K562 (cell line): ENCODE measurements around the gene RPL9. TPM values are rescaled to one million over a fixed set of nuclear protein-coding genes. Genes with fewer than 3 reads are reported as not detected.

Experiments used
- ATAC-seq: fragments of 200-7000 bp; cut with Tn5 transposase; 3 replicates; pipeline ENCODE4 v1.9.1; 2020; ENCODE audit warnings: moderate library complexity
- BruUV-seq: library from RNA; stranded (reverse); fragments of 400-500 nt; replicated peaks from 2 replicates; lab custom pipeline; 2021; lab: Mats Ljungman, UMichigan
- CTCF ChIA-PET: fragments of 300-600 bp; formaldehyde crosslinking; extraction: SDS; loops from one replicate; lab custom pipeline; 2021; ENCODE audit warnings: low intra/inter-chr PET ratio; lab: Yijun Ruan, JAX
- POLR2A ChIA-PET: fragments of 300-600, 350-650 bp; sonication (Branson Sonifier 250); formaldehyde crosslinking; extraction: SDS; loops from one replicate; lab custom pipeline; 2021; ENCODE audit warnings: antibody characterized with exemption, inconsistent platforms; lab: Yijun Ruan, JAX
- DNase-seq, 4 experiments: peaks; one replicate each; pipeline versions ENCODE4 v3.0.0 to v3.0.0-alpha.2; 2011 to 2018; ENCODE audit warnings: low spot score in 3 of 4, mixed read lengths in 3 of 4; ENCODE audit errors: extremely low read depth in 1 of 4
- FAIRE-seq: peaks from 2 replicates; lab custom pipeline; 2011; peaks lifted over from hg19 to GRCh38; lab: Jason Lieb, UNC
- H2AFZ ChIP-seq: 2 replicates; pipeline ENCODE4 v1.6.0; 2011; ENCODE audit warnings: low read depth, low read length, control low read depth, inconsistent platforms
- H3K27ac ChIP-seq: fragments of 200-600 bp; 3 replicates; pipeline ENCODE4 v1.8.0; 2011; ENCODE audit warnings: low read depth, mild to moderate bottlenecking, control low read depth, inconsistent platforms, low read length, moderate library complexity, mixed read lengths; ENCODE audit errors: extremely low read depth
- H3K27me3 ChIP-seq, 2 experiments: fragments of 300-600 bp in 1 of 2; 2 replicates in 1 of 2; 3 replicates in 1 of 2; pipeline versions ENCODE4 v1.6.0 to v1.8.0; 2011; ENCODE audit warnings: inconsistent platforms in 2 of 2, low read length in 2 of 2, mild to moderate bottlenecking in 1 of 2, mixed read lengths in 1 of 2, moderate library complexity in 1 of 2; ENCODE audit not compliant: control insufficient read depth in 2 of 2, insufficient read depth in 2 of 2
- H3K36me3 ChIP-seq: fragments of 300-600 bp; 3 replicates; pipeline ENCODE4 v1.8.0; 2011; ENCODE audit warnings: mild to moderate bottlenecking, low read length, inconsistent platforms; ENCODE audit not compliant: control insufficient read depth, insufficient read depth
- H3K4me1 ChIP-seq, 2 experiments: fragments of 200-600 bp in 1 of 2; replicated peaks in 1 of 2; 2 replicates in 1 of 2; 3 replicates in 1 of 2; pipeline versions ENCODE4 v1.5.1 to v1.8.0; 2011; ENCODE audit warnings: inconsistent platforms in 2 of 2, low read length in 2 of 2, mild to moderate bottlenecking in 1 of 2, mixed read lengths in 1 of 2, moderate library complexity in 1 of 2; ENCODE audit not compliant: control insufficient read depth in 2 of 2, insufficient read depth in 2 of 2
- H3K4me2 ChIP-seq: 2 replicates; pipeline ENCODE4 v1.6.1; 2011; ENCODE audit warnings: low read length, control low read depth, inconsistent platforms, mixed read lengths; ENCODE audit not compliant: insufficient read depth
- H3K4me3 ChIP-seq: fragments of 200-600 bp; sonication (generic), shearing (Covaris generic); 2 replicates; pipeline ENCODE4 v1.5.1; 2016; ENCODE audit warnings: control low read depth, inconsistent platforms
- H3K79me2 ChIP-seq: fragments of 200-600 bp; 3 replicates; pipeline ENCODE4 v1.8.0; 2011; ENCODE audit warnings: low read length, inconsistent platforms; ENCODE audit not compliant: control insufficient read depth, insufficient read depth
- H3K9ac ChIP-seq, 2 experiments: 2 replicates each; pipeline versions ENCODE4 v1.6.0 to v1.6.1; 2011; ENCODE audit warnings: low read depth in 2 of 2, low read length in 2 of 2, control low read depth in 1 of 2, inconsistent platforms in 1 of 2, mild to moderate bottlenecking in 1 of 2, mixed read lengths in 1 of 2; ENCODE audit not compliant: insufficient read depth in 1 of 2
- H3K9me1 ChIP-seq: one replicate; pipeline ENCODE4 v1.6.0; 2011; ENCODE audit warnings: inconsistent platforms, mild to moderate bottlenecking, low read length, moderate library complexity; ENCODE audit not compliant: control insufficient read depth, insufficient read depth
- H3K9me3 ChIP-seq: replicated peaks from 2 replicates; pipeline ENCODE4 v1.5.1; 2011; ENCODE audit warnings: low read depth, low read length, inconsistent platforms; ENCODE audit not compliant: control insufficient read depth, insufficient read depth
- H4K20me1 ChIP-seq: replicated peaks from 2 replicates; pipeline ENCODE4 v1.6.1; 2011; ENCODE audit warnings: low read length, inconsistent platforms, mixed read lengths; ENCODE audit not compliant: control insufficient read depth, insufficient read depth
- MAFK ChIP-seq: IDR thresholded peaks from 2 replicates; pipeline ENCODE4 v1.6.1; 2011; ENCODE audit warnings: low read length, improper control_type of control experiment
- REST ChIP-seq, 2 experiments: fragments of 450-650 bp; formaldehyde crosslinking in 1 of 2; IDR thresholded peaks; 2 replicates each; pipeline versions ENCODE4 v1.4.0 to v1.6.1; 2014 to 2020; ENCODE audit warnings: mild to moderate bottlenecking in 2 of 2, borderline replicate concordance in 1 of 2, low read depth in 1 of 2
- SAP30 ChIP-seq: fragments of 200-600 bp; sonication (generic); IDR thresholded peaks from 2 replicates; pipeline ENCODE4 v1.6.1; 2012; ENCODE audit warnings: borderline replicate concordance, low read depth, mild to moderate bottlenecking, moderate library complexity, low read length, control low read depth, inconsistent platforms; ENCODE audit not compliant: insufficient read depth, poor library complexity, severe bottlenecking
- SMC3 ChIP-seq: conservative IDR thresholded peaks from 2 replicates; pipeline ENCODE4 v1.6.1; 2011; ENCODE audit warnings: low read depth, low read length, improper control_type of control experiment; ENCODE audit not compliant: insufficient read depth
- ZFP36 ChIP-seq: fragments of 150-350 bp; IDR thresholded peaks from 2 replicates; pipeline ENCODE4 v1.6.1; 2018; ENCODE audit warnings: low read length, low read depth; ENCODE audit not compliant: partially characterized antibody
- ZNF146 ChIP-seq: IDR thresholded peaks from one replicate; pipeline ENCODE4 v1.6.1; 2018; ENCODE audit warnings: missing compliant biosample characterization; ENCODE audit not compliant: unreplicated experiment
- WGBS: fragments of 100-300 bp; shearing (Covaris generic); methylation state at CpG from one replicate; pipeline ENCODE4 v1.1.6; 2016; ENCODE audit warnings: low coverage, mixed read lengths; ENCODE audit not compliant: insufficient coverage; ENCODE audit errors: missing lambda C conversion rate; 5-methylcytosine and 5-hydroxymethylcytosine counted together
- in situ Hi-C: fragments of 300-500 bp; cut with MboI; formaldehyde crosslinking; loops from 4 replicates; pipeline ENCODE4 v1.15.0; 2018; ENCODE audit warnings: inconsistent platforms, mixed read lengths
- intact Hi-C: fragments of 100-400 bp; cut with micrococcal nuclease; formaldehyde crosslinking; loops from 2 replicates; pipeline ENCODE4 v1.14.2; 2022
- polyA plus RNA-seq, 8 experiments: library from polyadenylated mRNA; depleted of rRNA in 4 of 8; stranded (reverse) in 5 of 8; unstranded in 3 of 8; fragments of >200 nt; fragmentation: Nextera tagmentation in 2 of 8; fragmentation: Illumina TruSeq in 1 of 8; extraction: Ambion mirVana in 2 of 8; extraction: Trizol in 1 of 8; gene quantifications; 2 replicates each; pipeline versions ENCODE4 v1.2.1 to v1.2.3, GENCODE V29; 2011 to 2014; ENCODE audit warnings: inconsistent platforms in 1 of 8, missing spikeins in 1 of 8
- total RNA-seq, 7 experiments: library from RNA; depleted of rRNA in 6 of 7; stranded (reverse); fragments of >200 nt in 6 of 7; fragmentation: Illumina TruSeq in 2 of 7; extraction: Trizol in 2 of 7; gene quantifications; 2 replicates each; pipeline versions ENCODE4 v1.2.1 to v1.2.3, GENCODE V29; 2011 to 2021; ENCODE audit warnings: low replicate concordance in 1 of 7
- TF ChIP-seq, protein P1 (sequence below): sonication (generic); formaldehyde crosslinking; IDR thresholded peaks from 2 replicates; pipeline ENCODE4 v1.4.0; 2020; ENCODE audit warnings: mild to moderate bottlenecking, missing genetic modification reagents
- TF ChIP-seq, protein P2 (sequence below): sonication (generic); formaldehyde crosslinking; IDR thresholded peaks from 2 replicates; pipeline ENCODE4 v1.8.0; 2022; ENCODE audit warnings: mild to moderate bottlenecking, missing genetic modification reagents

RPL9 gene
- total and polyA plus RNA-seq, 9 of the 15 experiments (the other 6 are each of a cell fraction or from before 2014, with no cell fraction given): 1,925 to 5,178 (median 3,033) TPM

DNA sequence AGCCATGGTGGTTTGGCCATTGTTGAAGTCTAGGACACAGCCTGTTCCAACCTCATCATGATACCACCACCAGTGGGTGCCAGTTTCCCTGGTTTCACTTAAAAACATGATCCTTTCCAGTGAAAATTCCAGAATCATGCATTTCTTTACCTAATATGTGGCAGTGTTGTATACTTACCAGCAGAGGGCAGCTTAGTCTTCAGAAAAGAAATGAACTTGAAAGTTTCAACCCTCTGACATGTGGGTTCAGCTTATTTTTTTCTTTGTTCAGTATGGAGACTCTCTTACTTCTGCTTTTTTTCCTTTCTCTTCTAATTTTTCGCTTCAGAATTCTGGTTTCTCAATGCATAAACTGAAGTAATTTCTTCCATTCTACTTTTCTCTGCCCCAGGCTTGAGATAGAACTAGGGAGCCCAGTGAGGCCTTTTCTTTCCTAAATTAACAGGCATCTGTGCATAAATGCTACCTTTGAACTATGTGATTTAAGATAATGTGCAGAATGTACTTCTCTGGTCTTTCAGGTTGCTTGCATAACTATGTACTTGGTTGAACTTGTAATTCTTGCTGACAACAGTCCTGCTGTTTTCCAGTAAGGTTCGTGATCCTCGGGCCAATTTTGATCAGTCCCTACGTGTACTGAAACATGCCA lies 10.8 kb upstream of the RPL9 start:
- no peaks in the 10 kb centered on the region for H3K9me1 ChIP-seq
- peak; percentile 46 to 67 (median 48) for DNase-seq
- in situ Hi-C loops: loop anchor here (5.0 kb wide), 1 partner anchor 503 kb away; no protein-coding TSS in a partner anchor
- no peak overlapping the region for H3K4me3 ChIP-seq
- H3K9ac ChIP-seq: no peak overlapping the region
- ATAC-seq: peak; percentile 81
- H3K36me3 ChIP-seq: peaks cover 77% of the 10 kb centered on the region
- intact Hi-C loops: loop anchor here (1.0 to 10.0 kb wide), 7 partner anchors 58 to 845 kb away; partner anchors contain the start of genes SMIM14 and UGDH
- POLR2A ChIA-PET: interaction anchor here (0.6 to 2.2 kb wide), 10 partner anchors 9 to 857 kb away, joined by 3 to 11 read pairs (median 3); partner anchors contain the start of genes LIAS, N4BP2 and RPL9
- H3K79me2 ChIP-seq: no peaks in the 10 kb centered on the region
- no peak overlapping the region for H3K4me2 ChIP-seq
- H3K4me1 ChIP-seq: no peaks in the 10 kb centered on the region; a peak in 2 of 5 replicates
- no peaks in the 10 kb centered on the region for H4K20me1 ChIP-seq
- H3K9me3 ChIP-seq: no peaks in the 10 kb centered on the region
- peak overlapping the region; percentile 3; the same call in 1 of the 2 replicates for H2AFZ ChIP-seq
- 67% methylated on average over 4 of the region's 4 CpGs for WGBS
- H3K27me3 ChIP-seq: no peaks in the 10 kb centered on the region
- CTCF ChIA-PET: interaction anchor here (0.5 to 3.4 kb wide), 10 partner anchors 58 to 847 kb away, joined by 3 to 66 read pairs (median 4); partner anchors contain the start of genes PDS5A, SMIM14, UBE2K and UGDH
- no peak overlapping the region for H3K27ac ChIP-seq
- no TSS peak for BruUV-seq
- peak; percentile 89 for FAIRE-seq
- TF ChIP-seq SAP30 (no peak), ZNF146 (CRISPR knock-in tag) (no peak), REST (IDR thresholded peaks at IDR 0.05; ENCODE audit: borderline replicate concordance) (peak; percentile 91), REST (CRISPR knock-in tag; IDR thresholded peaks at IDR 0.05; ENCODE audit: low read depth) (no peak), ZFP36 (no peak), SMC3 (peak; percentile 75), MAFK (peak; percentile 20; the same call in 1 of the 2 replicates)
- TF ChIP-seq, protein P1, sequence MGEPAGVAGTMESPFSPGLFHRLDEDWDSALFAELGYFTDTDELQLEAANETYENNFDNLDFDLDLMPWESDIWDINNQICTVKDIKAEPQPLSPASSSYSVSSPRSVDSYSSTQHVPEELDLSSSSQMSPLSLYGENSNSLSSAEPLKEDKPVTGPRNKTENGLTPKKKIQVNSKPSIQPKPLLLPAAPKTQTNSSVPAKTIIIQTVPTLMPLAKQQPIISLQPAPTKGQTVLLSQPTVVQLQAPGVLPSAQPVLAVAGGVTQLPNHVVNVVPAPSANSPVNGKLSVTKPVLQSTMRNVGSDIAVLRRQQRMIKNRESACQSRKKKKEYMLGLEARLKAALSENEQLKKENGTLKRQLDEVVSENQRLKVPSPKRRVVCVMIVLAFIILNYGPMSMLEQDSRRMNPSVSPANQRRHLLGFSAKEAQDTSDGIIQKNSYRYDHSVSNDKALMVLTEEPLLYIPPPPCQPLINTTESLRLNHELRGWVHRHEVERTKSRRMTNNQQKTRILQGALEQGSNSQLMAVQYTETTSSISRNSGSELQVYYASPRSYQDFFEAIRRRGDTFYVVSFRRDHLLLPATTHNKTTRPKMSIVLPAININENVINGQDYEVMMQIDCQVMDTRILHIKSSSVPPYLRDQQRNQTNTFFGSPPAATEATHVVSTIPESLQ (CRISPR knock-in tag): no peak
- TF ChIP-seq, protein P2, sequence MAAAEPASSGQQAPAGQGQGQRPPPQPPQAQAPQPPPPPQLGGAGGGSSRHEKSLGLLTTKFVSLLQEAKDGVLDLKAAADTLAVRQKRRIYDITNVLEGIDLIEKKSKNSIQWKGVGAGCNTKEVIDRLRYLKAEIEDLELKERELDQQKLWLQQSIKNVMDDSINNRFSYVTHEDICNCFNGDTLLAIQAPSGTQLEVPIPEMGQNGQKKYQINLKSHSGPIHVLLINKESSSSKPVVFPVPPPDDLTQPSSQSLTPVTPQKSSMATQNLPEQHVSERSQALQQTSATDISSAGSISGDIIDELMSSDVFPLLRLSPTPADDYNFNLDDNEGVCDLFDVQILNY (CRISPR knock-in tag): no peak
